Hematopoietic multipotent progenitor cell treated with erythropoietin and hydrocortisone succinate and interleukin-3 and kit ligand, for 8 days (in vitro differentiated cells): ENCODE data around the gene TRHDE.
A peak's percentile ranks its signal among the peaks of the same experiment; 100 is the strongest.
"Not testable (repeated sequence)": the region's sequence is repeated elsewhere in the genome, so short reads cannot be mapped to it uniquely, and the experiment has no call there.

Experiments
- DNase-seq: peaks from one replicate; pipeline ENCODE4 v3.0.0-alpha.2; 2015

The TRHDE gene

GRCh38 chr12:72660174-72660573 is 388.0 kb downstream of the TRHDE start:
- not testable (repeated sequence) for DNase-seq

GRCh38 chr12:72673853-72674252 is 401.7 kb downstream of the TRHDE start:
- no peak for DNase-seq

DNA sequence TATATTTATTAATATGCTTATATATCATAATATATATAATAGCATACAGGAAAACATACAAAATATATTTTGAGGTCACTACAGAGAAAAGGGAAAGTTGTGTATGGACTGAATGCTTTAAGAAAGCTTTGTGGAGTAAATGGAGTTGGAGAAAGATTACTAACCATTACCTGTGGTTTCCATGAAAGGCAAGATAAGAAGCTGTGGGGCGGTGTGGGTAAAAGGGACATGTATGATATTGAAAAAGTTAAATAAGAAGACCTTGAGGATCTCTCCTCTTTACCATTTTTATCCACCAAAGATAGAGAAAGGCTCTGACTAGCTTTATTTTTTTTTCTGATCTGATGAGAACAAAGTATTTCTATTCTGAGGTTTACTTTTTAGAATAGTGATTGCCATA is 404.4 kb downstream of the TRHDE start:
- DNase-seq, result peak; percentile 64

GRCh38 chr12:72677139-72677538 is 405.0 kb downstream of the TRHDE start:
- peak; percentile 19 for DNase-seq

DNA sequence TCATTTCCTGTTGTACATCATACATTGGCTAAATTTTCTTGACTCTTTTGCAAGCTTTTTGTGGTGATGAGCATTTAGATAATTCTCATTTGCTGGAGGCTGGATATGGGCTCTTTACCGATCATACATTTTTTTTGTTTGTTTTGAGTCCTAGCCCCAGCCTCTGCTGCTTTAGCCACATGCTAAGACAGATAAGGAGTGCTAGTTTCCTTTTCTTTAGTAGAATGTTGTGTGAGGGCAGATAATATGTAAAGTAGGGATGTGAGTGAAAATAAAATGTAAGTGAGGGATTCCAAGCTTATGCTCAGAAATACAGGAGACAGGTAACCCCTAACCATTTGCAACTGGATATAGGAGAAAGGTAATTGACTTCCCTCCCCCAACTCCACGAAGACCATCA is 405.7 kb downstream of the TRHDE start:
- peak; percentile 88 for DNase-seq

DNA sequence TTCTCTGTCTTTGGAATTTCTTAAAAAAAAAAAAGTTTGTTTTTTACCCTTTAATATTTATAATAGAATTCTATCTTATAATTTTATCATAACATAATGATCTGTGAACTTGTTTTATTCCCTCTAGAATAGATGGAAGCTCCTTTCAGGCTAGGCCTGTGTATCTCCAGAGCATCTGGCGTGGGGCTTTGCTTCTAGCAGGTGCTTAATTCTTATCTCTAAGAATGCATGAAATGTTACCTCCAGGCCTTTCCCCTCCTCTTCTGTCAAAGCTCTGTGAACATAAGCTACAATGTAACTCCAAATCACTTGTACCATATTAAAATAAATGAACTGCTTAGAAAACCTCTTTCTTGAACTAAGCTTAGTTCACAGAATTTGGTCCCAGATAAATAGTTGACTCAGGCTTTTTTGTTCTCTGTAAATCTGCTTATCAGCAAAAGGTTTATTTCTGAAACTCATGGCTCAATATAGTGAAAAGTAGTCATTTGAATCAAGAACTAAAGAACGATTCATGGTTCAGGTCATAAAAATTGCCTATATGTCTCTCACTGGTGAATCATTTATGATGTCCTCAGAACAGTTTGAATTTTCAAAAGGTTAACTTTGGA is 407.1 kb downstream of the TRHDE start:
- DNase-seq, result peak; percentile 26

- DNase-seq, result no peak
Observed at GRCh38 chr12:72681028-72681427, 408.9 kb downstream of the TRHDE start.

DNA sequence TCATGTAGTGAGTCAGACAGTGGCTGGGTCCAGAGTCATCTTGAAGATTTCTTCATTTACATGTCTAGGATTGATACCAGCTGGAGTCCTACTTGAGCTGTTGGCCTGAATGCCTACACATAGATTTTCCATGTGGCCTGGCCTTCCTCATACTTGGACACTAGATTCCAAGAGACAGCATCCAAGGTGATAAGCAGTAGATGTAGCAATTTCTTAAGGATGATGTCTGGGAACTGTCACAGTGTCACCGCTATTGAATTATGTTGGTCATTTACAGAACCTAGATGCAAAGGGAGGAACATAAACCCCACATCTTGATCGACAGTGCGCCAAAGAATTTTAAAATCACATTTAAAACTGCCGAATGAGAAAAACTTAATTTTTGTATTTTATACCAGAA is 412.3 kb downstream of the TRHDE start:
- DNase-seq, result no peak

DNA sequence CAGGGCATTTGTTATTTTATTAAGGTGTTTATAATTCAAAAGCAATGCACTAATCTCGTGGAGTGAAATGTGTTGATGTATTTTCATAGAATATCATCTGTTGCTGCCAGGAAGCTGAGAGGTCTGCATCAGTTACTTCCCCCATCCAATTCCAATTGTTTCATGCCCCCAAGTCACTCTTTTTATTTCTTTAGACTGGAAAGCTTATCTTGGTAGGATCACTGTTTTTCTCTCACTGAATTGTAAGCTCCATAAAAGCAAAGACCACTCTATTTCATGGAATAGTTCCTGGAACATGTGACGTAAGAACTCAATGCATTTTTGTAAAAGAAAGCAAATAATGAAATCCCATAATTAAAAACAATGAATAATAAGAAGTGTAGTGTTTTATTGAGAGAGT is 420.2 kb downstream of the TRHDE start:
- no peak for DNase-seq

GRCh38 chr12:72694193-72694592 is 422.0 kb downstream of the TRHDE start:
- no peak for DNase-seq

- DNase-seq, result no peak
Observed at GRCh38 chr12:72699362-72699761, 427.2 kb downstream of the TRHDE start.

DNA sequence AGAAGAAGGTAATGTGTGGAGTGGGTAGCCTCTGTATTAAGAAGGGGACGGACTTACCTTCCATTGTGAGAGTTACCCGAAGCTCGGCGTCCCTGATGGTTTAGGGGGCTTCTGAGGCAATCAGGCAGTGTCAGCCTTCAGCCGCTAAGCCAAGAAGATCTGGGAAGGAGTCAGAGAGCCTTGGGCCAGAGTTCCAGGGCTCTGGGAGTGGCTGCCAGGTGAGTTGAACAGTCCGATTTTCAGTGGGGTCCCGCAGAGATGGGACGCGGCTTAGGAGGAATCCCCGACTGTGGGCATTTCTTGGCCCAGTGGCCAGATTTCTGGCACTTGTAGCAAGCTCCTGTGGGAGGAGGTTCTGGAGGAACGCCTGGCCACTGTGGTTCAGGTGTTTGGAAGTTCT is 439.9 kb downstream of the TRHDE start:
- DNase-seq, result not testable (repeated sequence)

GRCh38 chr12:72716221-72716620 is 444.1 kb downstream of the TRHDE start:
- DNase-seq, result no peak

- DNase-seq, result no peak
Observed at GRCh38 chr12:72717036-72717435, 444.9 kb downstream of the TRHDE start.
